HG03159 (cell line): ENCODE data around the gene NGEF.

Experiments
- ATAC-seq: cut with Tn5 transposase; IDR thresholded peaks from one replicate; pipeline ENCODE4 v1.9.1; 2021; ENCODE audit warnings: mild to moderate bottlenecking, moderate library complexity; ENCODE audit not compliant: unreplicated experiment

Gene NGEF

GRCh38 chr2:233044974-233045605, 32.0 kb upstream of the NGEF start:
- ATAC-seq, result no peak

GRCh38 chr2:233042549-233042948, 29.5 kb upstream of the NGEF start:
- ATAC-seq, result no peak

GRCh38 chr2:233041722-233042323, 28.8 kb upstream of the NGEF start:
- no peak for ATAC-seq

- no peak for ATAC-seq
Measured at GRCh38 chr2:233040571-233040970, 27.5 kb upstream of the NGEF start.

GRCh38 chr2:233039846-233040530, 26.9 kb upstream of the NGEF start:
- no peak for ATAC-seq

- ATAC-seq, result no peak
Measured at GRCh38 chr2:233039212-233039845, 26.3 kb upstream of the NGEF start.

GRCh38 chr2:233037078-233037477, 24.0 kb upstream of the NGEF start:
- ATAC-seq, result no peak

- no peak for ATAC-seq
Measured at GRCh38 chr2:233036162-233036838, 23.2 kb upstream of the NGEF start.

GRCh38 chr2:233035426-233036161, 22.5 kb upstream of the NGEF start:
- no peak for ATAC-seq

- ATAC-seq, result no peak
Measured at GRCh38 chr2:233034091-233034882, 21.2 kb upstream of the NGEF start.

- ATAC-seq, result no peak
Measured at GRCh38 chr2:233033672-233034071, 20.6 kb upstream of the NGEF start.

GRCh38 chr2:233032551-233033320, 19.7 kb upstream of the NGEF start, which contains the start of gene NEU2:
Gene NEU2, plus strand, starts transcription at chr2:233032672. Its CDS starts 0 bp downstream, at chr2:233032672.
- no peak for ATAC-seq

- ATAC-seq, result no peak
Measured at GRCh38 chr2:233031556-233032500, 18.8 kb upstream of the NGEF start.

GRCh38 chr2:233029321-233029720, 16.3 kb upstream of the NGEF start:
- no peak for ATAC-seq

- no peak for ATAC-seq
Measured at GRCh38 chr2:233026198-233026813, 13.2 kb upstream of the NGEF start.

GRCh38 chr2:233025706-233026105, 12.7 kb upstream of the NGEF start:
- ATAC-seq, result no peak

- no peak for ATAC-seq
Measured at GRCh38 chr2:233023761-233024410, 10.8 kb upstream of the NGEF start.
